SK-N-MC (cell line): ENCODE measurements around the gene TROAP.

Experiments used
- EZH2 ChIP-seq: fragments of 200-600 bp; sonication (generic); IDR thresholded peaks from one replicate; pipeline ENCODE4 v1.6.1; 2017; ENCODE audit warnings: antibody characterized with exemption
- FOXP2 ChIP-seq: optimal IDR thresholded peaks from 2 replicates; pipeline ENCODE3; 2011; ENCODE audit warnings: mild to moderate bottlenecking, moderate library complexity; ENCODE audit not compliant: insufficient read depth; ENCODE audit errors: extremely low read length, control extremely low read depth
- POLR2AphosphoS5 ChIP-seq: IDR thresholded peaks from 2 replicates; pipeline ENCODE4 v1.6.1; 2012; ENCODE audit warnings: mild to moderate bottlenecking, low read depth, low read length, borderline replicate concordance

DNA sequence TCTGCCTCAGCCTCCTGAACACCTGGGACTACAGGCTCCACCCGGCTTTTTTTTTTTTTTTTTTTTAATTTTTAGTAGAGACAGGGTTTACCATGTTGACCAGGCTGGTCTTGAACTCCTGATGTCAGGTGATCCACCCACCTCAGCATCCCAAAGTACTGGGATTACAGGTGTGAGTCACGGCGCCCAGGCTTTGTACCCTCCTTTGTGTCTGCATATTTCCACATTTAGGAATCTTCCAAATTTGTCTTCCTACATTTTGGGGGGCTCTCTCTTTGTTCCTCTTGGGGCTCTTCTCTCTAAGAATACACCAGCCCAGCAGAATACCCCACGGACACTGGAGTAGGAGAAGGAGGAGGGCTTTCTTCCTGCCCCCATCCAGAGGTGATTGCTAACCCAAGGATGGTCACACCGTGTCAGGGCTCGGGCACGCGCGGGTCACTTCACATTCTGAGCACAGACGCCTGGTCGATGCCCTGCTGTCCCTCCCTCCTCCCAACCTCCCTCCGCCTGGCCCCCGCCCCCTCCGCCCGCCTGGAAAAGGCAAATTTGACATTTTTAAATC lies 21.5 kb downstream of the TROAP start:
- TF ChIP-seq POLR2AphosphoS5 (no peak), EZH2 (no peak), FOXP2 (no peak)
